Measurements from ENCODE around the gene CLSTN3. TPM values are rescaled to one million over a fixed set of nuclear protein-coding genes. Genes with fewer than 3 reads are reported as not detected.

The CLSTN3 gene
- total and polyA plus RNA-seq, 9 of the 15 experiments (the other 6 are each of a cell fraction or from before 2014, with no cell fraction given), result 0.08 to 23.2 (median 11.0) TPM

- BruUV-seq (replicated peaks), result no TSS peak
- Histone ChIP-seq H3K4me2 (ENCODE audit: insufficient read depth, low read length) (no peak overlapping the region), H3K27me3 (ENCODE audit: control insufficient read depth in 2 of 2, insufficient read depth in 2 of 2, low read length in 2 of 2) (no peaks in the 10 kb centered on the region), H3K4me1 (replicated peaks in 1 of 2; ENCODE audit: control insufficient read depth in 2 of 2, insufficient read depth in 2 of 2, low read length in 2 of 2) (peaks cover 7 to 10% of the 10 kb centered on the region in 2 experiments; a peak in 3 of 5 replicates), H3K36me3 (ENCODE audit: control insufficient read depth, insufficient read depth, low read length) (peaks cover 27% of the 10 kb centered on the region; the same call in 2 of the 3 replicates), H3K9ac (ENCODE audit: insufficient read depth in 1 of 2, low read depth in 2 of 2, low read length in 2 of 2) (no peak overlapping the region), H3K4me3 (no peak overlapping the region), H4K20me1 (replicated peaks; ENCODE audit: control insufficient read depth, insufficient read depth, low read length) (no peaks in the 10 kb centered on the region), H3K9me1 (ENCODE audit: control insufficient read depth, insufficient read depth, low read length) (no peaks in the 10 kb centered on the region), H3K9me3 (replicated peaks; ENCODE audit: control insufficient read depth, insufficient read depth, low read depth, low read length) (no peaks in the 10 kb centered on the region), H2AFZ (ENCODE audit: low read depth, low read length) (no peak overlapping the region), H3K27ac (ENCODE audit: extremely low read depth, low read depth, low read length) (no peak overlapping the region), H3K79me2 (ENCODE audit: control insufficient read depth, insufficient read depth, low read length) (no peaks in the 10 kb centered on the region)
- TF ChIP-seq ZNF197 (CRISPR knock-in tag; IDR thresholded peaks at IDR 0.05; ENCODE audit: low read depth) (no peak), TAF7 (tag; IDR thresholded peaks at IDR 0.05) (no peak), ZNF280B (CRISPR knock-in tag; IDR thresholded peaks at IDR 0.05) (no peak), HNRNPUL1 (IDR thresholded peaks at IDR 0.05; ENCODE audit: low read length) (no peak), TBL1XR1 (IDR thresholded peaks at IDR 0.05; ENCODE audit: low read length in 2 of 2) (no peak), BCL6 (CRISPR knock-in tag; IDR thresholded peaks at IDR 0.05) (no peak), UBTF (IDR thresholded peaks at IDR 0.05; ENCODE audit: borderline replicate concordance in 1 of 2, low read depth in 2 of 2, low read length in 2 of 2) (no peak), ARNT (IDR thresholded peaks at IDR 0.05) (no peak), JUN (IDR thresholded peaks at IDR 0.05; ENCODE audit: borderline replicate concordance, low read depth, low read length) (no peak), JUN (CRISPR knock-in tag; IDR thresholded peaks at IDR 0.05; ENCODE audit: borderline replicate concordance) (no peak), RBM17 (IDR thresholded peaks at IDR 0.05; ENCODE audit: borderline replicate concordance, low read depth, low read length) (no peak), ZNF174 (CRISPR knock-in tag; IDR thresholded peaks at IDR 0.05) (no peak), ZFP36 (IDR thresholded peaks at IDR 0.05; ENCODE audit: low read depth, low read length, partially characterized antibody) (no peak), ZNF764 (CRISPR knock-in tag; IDR thresholded peaks at IDR 0.05; ENCODE audit: low read depth) (no peak)
- TF ChIP-seq, protein P1, sequence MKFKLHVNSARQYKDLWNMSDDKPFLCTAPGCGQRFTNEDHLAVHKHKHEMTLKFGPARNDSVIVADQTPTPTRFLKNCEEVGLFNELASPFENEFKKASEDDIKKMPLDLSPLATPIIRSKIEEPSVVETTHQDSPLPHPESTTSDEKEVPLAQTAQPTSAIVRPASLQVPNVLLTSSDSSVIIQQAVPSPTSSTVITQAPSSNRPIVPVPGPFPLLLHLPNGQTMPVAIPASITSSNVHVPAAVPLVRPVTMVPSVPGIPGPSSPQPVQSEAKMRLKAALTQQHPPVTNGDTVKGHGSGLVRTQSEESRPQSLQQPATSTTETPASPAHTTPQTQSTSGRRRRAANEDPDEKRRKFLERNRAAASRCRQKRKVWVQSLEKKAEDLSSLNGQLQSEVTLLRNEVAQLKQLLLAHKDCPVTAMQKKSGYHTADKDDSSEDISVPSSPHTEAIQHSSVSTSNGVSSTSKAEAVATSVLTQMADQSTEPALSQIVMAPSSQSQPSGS (CRISPR knock-in tag; IDR thresholded peaks at IDR 0.05), result no peak
- TF ChIP-seq, protein P2, sequence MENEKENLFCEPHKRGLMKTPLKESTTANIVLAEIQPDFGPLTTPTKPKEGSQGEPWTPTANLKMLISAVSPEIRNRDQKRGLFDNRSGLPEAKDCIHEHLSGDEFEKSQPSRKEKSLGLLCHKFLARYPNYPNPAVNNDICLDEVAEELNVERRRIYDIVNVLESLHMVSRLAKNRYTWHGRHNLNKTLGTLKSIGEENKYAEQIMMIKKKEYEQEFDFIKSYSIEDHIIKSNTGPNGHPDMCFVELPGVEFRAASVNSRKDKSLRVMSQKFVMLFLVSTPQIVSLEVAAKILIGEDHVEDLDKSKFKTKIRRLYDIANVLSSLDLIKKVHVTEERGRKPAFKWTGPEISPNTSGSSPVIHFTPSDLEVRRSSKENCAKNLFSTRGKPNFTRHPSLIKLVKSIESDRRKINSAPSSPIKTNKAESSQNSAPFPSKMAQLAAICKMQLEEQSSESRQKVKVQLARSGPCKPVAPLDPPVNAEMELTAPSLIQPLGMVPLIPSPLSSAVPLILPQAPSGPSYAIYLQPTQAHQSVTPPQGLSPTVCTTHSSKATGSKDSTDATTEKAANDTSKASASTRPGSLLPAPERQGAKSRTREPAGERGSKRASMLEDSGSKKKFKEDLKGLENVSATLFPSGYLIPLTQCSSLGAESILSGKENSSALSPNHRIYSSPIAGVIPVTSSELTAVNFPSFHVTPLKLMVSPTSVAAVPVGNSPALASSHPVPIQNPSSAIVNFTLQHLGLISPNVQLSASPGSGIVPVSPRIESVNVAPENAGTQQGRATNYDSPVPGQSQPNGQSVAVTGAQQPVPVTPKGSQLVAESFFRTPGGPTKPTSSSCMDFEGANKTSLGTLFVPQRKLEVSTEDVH (IDR thresholded peaks at IDR 0.05; ENCODE audit: low read depth, partially characterized antibody), result no peak
- intact Hi-C loops (cut with micrococcal nuclease), result no loop called here
- DNase-seq (ENCODE audit: extremely low read depth in 1 of 4, low spot score in 3 of 4), result no peak
- 67% methylated on average over 2 of the region's 4 CpGs for WGBS (ENCODE audit: insufficient coverage, low coverage, missing lambda C conversion rate)
- ATAC-seq, result no peak
- ChIA-PET POLR2A (interaction anchor here (0.6 to 1.3 kb wide), 7 partner anchors 10 to 58 kb away, joined by 3 to 4 read pairs (median 3); partner anchors contain the start of gene RBP5), CTCF (ENCODE audit: low intra/inter-chr PET ratio) (no interaction called here)
- FAIRE-seq, result no peak
- in situ Hi-C loops (cut with MboI), result no loop called here
Measured at GRCh38 chr12:7145671-7146070, 15.5 kb downstream of the CLSTN3 start.

All from K562 (cell line).